Mesodermal cell (in vitro differentiated cells): ENCODE results near the gene ETDC.
"Not testable (repeated sequence)": the region's sequence is repeated elsewhere in the genome, so short reads cannot be mapped to it uniquely, and the experiment has no call there.

Experiments used
- H3K27ac ChIP-seq: 2 replicates; pipeline ENCODE4 v1.7.0; 2013; ENCODE audit warnings: mild to moderate bottlenecking, low read depth, low read length, moderate library complexity; ENCODE audit not compliant: severe bottlenecking
- H3K36me3 ChIP-seq: 2 replicates; pipeline ENCODE4 v1.7.1; 2013; ENCODE audit warnings: mild to moderate bottlenecking, low read length, moderate library complexity; ENCODE audit not compliant: control insufficient read depth, insufficient read depth
- H3K4me1 ChIP-seq: one replicate; pipeline ENCODE4 v1.7.1; 2013; ENCODE audit warnings: mild to moderate bottlenecking, low read length; ENCODE audit not compliant: insufficient read depth, control insufficient read depth, poor library complexity, severe bottlenecking
- H3K4me3 ChIP-seq: 2 replicates; pipeline ENCODE4 v1.7.0; 2013; ENCODE audit warnings: low read length, control low read depth, mild to moderate bottlenecking; ENCODE audit not compliant: insufficient read depth, poor library complexity, severe bottlenecking; ENCODE audit errors: extremely low read depth
- H3K9me3 ChIP-seq: 2 replicates; pipeline ENCODE4 v1.7.1; 2013; ENCODE audit warnings: mild to moderate bottlenecking, low read length, moderate library complexity; ENCODE audit not compliant: control insufficient read depth
- whole genome bisulfite sequencing, 2 experiments: methylation state at CpG; one replicate each; pipeline ENCODE4 v1.1.5; 2013; ENCODE audit warnings: missing lambda C conversion rate in 2 of 2; ENCODE audit not compliant: insufficient coverage in 2 of 2; 5-methylcytosine and 5-hydroxymethylcytosine counted together

Gene ETDC

DNA sequence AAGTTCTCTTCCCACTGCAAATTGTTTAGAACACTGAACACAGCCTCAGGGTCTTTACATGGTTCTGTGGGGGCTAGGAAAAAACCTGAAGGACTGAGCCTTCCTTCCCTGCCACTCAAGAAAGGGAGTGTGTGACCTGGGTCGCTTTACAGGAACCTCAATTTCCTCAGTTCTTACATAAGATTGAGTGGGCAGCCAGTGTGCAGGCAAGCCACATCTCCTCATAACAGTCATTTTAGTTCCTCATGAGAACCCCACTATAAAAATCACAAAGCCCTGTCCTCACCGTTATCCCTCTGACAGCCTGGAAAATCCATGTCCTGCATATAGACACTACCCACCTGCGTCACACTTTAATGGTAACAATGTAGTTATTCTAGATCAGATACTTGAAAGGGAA is 2.1 kb upstream of the ETDC start:
- no peak overlapping the region for H3K4me3 ChIP-seq
- H3K4me1 ChIP-seq, result no peaks in the 10 kb centered on the region
- no peaks in the 10 kb centered on the region for H3K36me3 ChIP-seq
- H3K27ac ChIP-seq, result no peak overlapping the region
- no peaks in the 10 kb centered on the region for H3K9me3 ChIP-seq
- no CpG with 5 or more reads among the region's 3 CpGs for WGBS, 2 experiments

- no peaks in the 10 kb centered on the region for H3K4me1 ChIP-seq
- 100% methylated on average over 1 of the region's 1 CpG; no CpG with 5 or more reads in 1 of the 2 experiments for WGBS, 2 experiments
These were observed 880 bp upstream of the ETDC start for GRCh38 chrX:135308345-135308855.

GRCh38 chrX:135315864-135316263 is 6.6 kb downstream of the ETDC start:
- Histone ChIP-seq H3K4me1 (no peaks in the 10 kb centered on the region), H3K27ac (no peak overlapping the region), H3K4me3 (no peak overlapping the region), H3K9me3 (no peaks in the 10 kb centered on the region), H3K36me3 (peaks cover 7% of the 10 kb centered on the region)
- no CpG with 5 or more reads among the region's 1 CpG for WGBS, 2 experiments

More at GRCh38 chrX:135308345-135308855, 880 bp upstream of the ETDC start:
- Histone ChIP-seq H3K4me3 (no peak overlapping the region), H3K9me3 (no peaks in the 10 kb centered on the region), H3K36me3 (no peaks in the 10 kb centered on the region), H3K27ac (no peak overlapping the region)

- H3K36me3 ChIP-seq, result peaks cover 6% of the 10 kb centered on the region
- H3K9me3 ChIP-seq, result peaks cover 7% of the 10 kb centered on the region
- H3K27ac ChIP-seq, result no peak overlapping the region
- no peaks in the 10 kb centered on the region for H3K4me1 ChIP-seq
- 83% methylated on average over 5 of the region's 5 CpGs; no CpG with 5 or more reads in 1 of the 2 experiments for WGBS, 2 experiments
- H3K4me3 ChIP-seq, result no peak overlapping the region
These were observed 15.2 kb downstream of the ETDC start for GRCh38 chrX:135324463-135324862.

GRCh38 chrX:135325036-135325818 is 15.9 kb downstream of the ETDC start:
- not testable (repeated sequence) for H3K27ac ChIP-seq, H3K4me1 ChIP-seq, H3K9me3 ChIP-seq, H3K36me3 ChIP-seq, H3K4me3 ChIP-seq
- 100% methylated on average over 1 of the region's 32 CpGs; no CpG with 5 or more reads in 1 of the 2 experiments for WGBS, 2 experiments

- Histone ChIP-seq H3K9me3 (peaks cover 5% of the 10 kb centered on the region), H3K36me3 (no peaks in the 10 kb centered on the region), H3K4me1 (no peaks in the 10 kb centered on the region), H3K4me3 (no peak overlapping the region), H3K27ac (no peak overlapping the region)
These were observed 18.0 kb downstream of the ETDC start for GRCh38 chrX:135327299-135327698.

- WGBS, 2 experiments, result no CpG with 5 or more reads among the region's 3 CpGs
- Histone ChIP-seq H3K4me3 (no peak overlapping the region), H3K4me1 (no peaks in the 10 kb centered on the region), H3K27ac (no peak overlapping the region), H3K36me3 (no peaks in the 10 kb centered on the region), H3K9me3 (no peaks in the 10 kb centered on the region)
These were observed 19.2 kb downstream of the ETDC start for GRCh38 chrX:135328421-135329005.

DNA sequence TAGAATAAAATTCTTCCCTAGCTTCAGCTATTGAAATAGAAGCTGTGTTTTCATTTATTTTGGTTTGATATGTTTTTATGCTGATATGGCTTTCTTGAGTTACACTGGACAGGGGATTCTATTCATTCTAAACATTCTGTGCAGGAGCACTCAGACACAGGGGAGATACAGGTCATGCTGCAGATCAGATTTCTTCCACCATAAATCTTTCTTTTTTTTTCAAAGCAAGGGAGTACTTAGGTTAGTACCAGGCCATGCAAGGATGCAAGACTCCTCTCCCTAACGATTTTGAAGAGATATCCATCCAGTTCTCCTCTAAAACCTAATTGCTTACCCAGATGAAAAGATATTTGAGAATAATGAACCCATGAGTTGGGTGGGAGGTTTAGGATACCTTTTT is 21.4 kb downstream of the ETDC start:
- Histone ChIP-seq H3K36me3 (no peaks in the 10 kb centered on the region), H3K27ac (no peak overlapping the region)
- no CpG with 5 or more reads among the region's 1 CpG for WGBS, 2 experiments

GRCh38 chrX:135331525-135331924 is 22.2 kb downstream of the ETDC start:
- no peaks in the 10 kb centered on the region for H3K36me3 ChIP-seq
- H3K4me1 ChIP-seq, result no peaks in the 10 kb centered on the region
- no CpG with 5 or more reads among the region's 2 CpGs for WGBS, 2 experiments
- no peak overlapping the region for H3K27ac ChIP-seq
- no peak overlapping the region for H3K4me3 ChIP-seq
- no peaks in the 10 kb centered on the region for H3K9me3 ChIP-seq

More for the DNA sequence above, 21.4 kb downstream of the ETDC start:
- Histone ChIP-seq H3K4me1 (no peaks in the 10 kb centered on the region), H3K9me3 (no peaks in the 10 kb centered on the region), H3K4me3 (no peak overlapping the region)

DNA sequence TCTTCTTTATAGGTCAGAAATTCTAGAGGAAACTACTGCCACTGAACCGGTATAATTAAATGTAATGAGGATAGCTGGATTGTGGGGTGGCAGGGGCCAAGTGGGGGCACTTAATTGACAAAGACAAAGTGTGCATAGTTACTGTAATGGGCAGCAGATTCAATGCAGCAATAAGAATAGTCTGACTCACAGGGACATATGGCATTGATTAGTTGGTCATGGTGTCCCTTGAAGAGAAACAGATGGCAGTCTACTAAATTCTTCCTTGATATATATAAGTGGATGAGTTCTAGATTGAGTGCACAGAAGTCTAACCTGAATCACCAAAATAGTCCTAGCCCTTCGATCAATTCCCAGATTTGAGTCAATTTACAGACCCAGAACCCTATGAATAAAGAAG is 31.6 kb downstream of the ETDC start:
- no peak overlapping the region for H3K4me3 ChIP-seq
- no peak overlapping the region for H3K27ac ChIP-seq
- H3K36me3 ChIP-seq, result no peaks in the 10 kb centered on the region
- H3K9me3 ChIP-seq, result no peaks in the 10 kb centered on the region
- WGBS, 2 experiments, result no CpG with 5 or more reads among the region's 2 CpGs
- peaks cover 7% of the 10 kb centered on the region for H3K4me1 ChIP-seq

GRCh38 chrX:135345107-135345589 is 35.9 kb downstream of the ETDC start:
- no peak overlapping the region for H3K27ac ChIP-seq

More at GRCh38 chrX:135345107-135345589, 35.9 kb downstream of the ETDC start:
- H3K4me3 ChIP-seq, result peak overlapping the region; percentile 59
- WGBS, 2 experiments, result 9 to 40% methylated on average over 8 of the region's 18 CpGs
- H3K4me1 ChIP-seq, result peaks cover 10% of the 10 kb centered on the region
- H3K9me3 ChIP-seq, result no peaks in the 10 kb centered on the region
- H3K36me3 ChIP-seq, result peaks cover 31% of the 10 kb centered on the region
